Lower leg skin (tissue), 4 donors: ENCODE data around the gene HDAC9. TPM values are rescaled to one million over a fixed set of nuclear protein-coding genes. Genes with fewer than 3 reads are reported as not detected.

Experiments
- DNase-seq, 2 donors: peaks; one replicate each; pipeline ENCODE4 v3.0.0-alpha.2; 2019; ENCODE audit warnings: low spot score in 2 of 2
- H3K4me3 ChIP-seq: fragments of 200-600 bp; sonication (generic); 2 replicates; pipeline ENCODE4 v1.5.1; 2017; ENCODE audit warnings: mild to moderate bottlenecking, low read depth; ENCODE audit not compliant: poor library complexity, severe bottlenecking
- POLR2A ChIP-seq, 2 donors: fragments of 450-650 bp; IDR thresholded peaks; one replicate each; pipeline ENCODE4 v1.6.1; 2016 to 2017; ENCODE audit warnings: antibody characterized with exemption in 2 of 2, mild to moderate bottlenecking in 1 of 2, moderate library complexity in 1 of 2
- WGBS, 2 donors: methylation state at CpG; one replicate each; pipeline ENCODE4 v1.1.5; 2018; 5-methylcytosine and 5-hydroxymethylcytosine counted together
- intact Hi-C: fragments of 100-400 bp; cut with DNase I; formaldehyde crosslinking; loops from one replicate; pipeline ENCODE4 v1.15.0; 2023; ENCODE audit warnings: low total_unique reads
- total RNA-seq, 4 donors: library from RNA; depleted of rRNA; stranded (reverse); fragments of >200 nt; gene quantifications; one replicate each; pipeline ENCODE4 v1.1.0, GENCODE V29; 2016
- TF ChIP-seq, protein P1 (sequence below), 3 donors: fragments of 450-650 bp; IDR thresholded peaks; one replicate each; pipeline ENCODE4 v1.5.1; 2016; ENCODE audit warnings: antibody characterized with exemption in 3 of 3, mild to moderate bottlenecking in 3 of 3, moderate library complexity in 2 of 3

Gene HDAC9
- total RNA-seq, 4 donors from 2014 or later = 3.1 to 5.5 (median 4.7) TPM

DNA sequence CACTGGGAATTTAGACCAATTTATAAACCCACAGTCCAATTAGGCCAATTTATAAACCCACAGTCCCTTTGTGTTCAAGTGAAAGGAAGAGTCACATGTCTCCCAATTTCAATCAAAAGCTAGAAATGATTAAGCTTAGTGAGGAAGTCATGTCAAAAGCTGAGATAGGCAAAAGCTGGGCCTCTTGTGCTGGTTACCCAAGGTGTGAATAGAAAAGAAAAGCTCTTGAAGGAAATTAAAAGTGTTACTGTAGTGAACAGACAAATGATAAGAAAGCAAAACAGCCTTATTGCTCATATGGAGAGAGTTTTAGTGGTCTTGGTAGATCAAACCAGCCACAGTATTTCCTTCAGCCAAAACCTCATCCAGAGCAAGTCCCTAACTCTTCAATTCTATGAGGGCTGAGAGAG is 245.0 kb downstream of the HDAC9 start:
- no peak for TF ChIP-seq POLR2A (IDR thresholded peaks at IDR 0.05)
- TF ChIP-seq, protein P1, sequence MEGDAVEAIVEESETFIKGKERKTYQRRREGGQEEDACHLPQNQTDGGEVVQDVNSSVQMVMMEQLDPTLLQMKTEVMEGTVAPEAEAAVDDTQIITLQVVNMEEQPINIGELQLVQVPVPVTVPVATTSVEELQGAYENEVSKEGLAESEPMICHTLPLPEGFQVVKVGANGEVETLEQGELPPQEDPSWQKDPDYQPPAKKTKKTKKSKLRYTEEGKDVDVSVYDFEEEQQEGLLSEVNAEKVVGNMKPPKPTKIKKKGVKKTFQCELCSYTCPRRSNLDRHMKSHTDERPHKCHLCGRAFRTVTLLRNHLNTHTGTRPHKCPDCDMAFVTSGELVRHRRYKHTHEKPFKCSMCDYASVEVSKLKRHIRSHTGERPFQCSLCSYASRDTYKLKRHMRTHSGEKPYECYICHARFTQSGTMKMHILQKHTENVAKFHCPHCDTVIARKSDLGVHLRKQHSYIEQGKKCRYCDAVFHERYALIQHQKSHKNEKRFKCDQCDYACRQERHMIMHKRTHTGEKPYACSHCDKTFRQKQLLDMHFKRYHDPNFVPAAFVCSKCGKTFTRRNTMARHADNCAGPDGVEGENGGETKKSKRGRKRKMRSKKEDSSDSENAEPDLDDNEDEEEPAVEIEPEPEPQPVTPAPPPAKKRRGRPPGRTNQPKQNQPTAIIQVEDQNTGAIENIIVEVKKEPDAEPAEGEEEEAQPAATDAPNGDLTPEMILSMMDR (IDR thresholded peaks at IDR 0.05) = no peak
- no peak for DNase-seq
- H3K4me3 ChIP-seq = no peak overlapping the region
- intact Hi-C loops = no loop called here

DNA sequence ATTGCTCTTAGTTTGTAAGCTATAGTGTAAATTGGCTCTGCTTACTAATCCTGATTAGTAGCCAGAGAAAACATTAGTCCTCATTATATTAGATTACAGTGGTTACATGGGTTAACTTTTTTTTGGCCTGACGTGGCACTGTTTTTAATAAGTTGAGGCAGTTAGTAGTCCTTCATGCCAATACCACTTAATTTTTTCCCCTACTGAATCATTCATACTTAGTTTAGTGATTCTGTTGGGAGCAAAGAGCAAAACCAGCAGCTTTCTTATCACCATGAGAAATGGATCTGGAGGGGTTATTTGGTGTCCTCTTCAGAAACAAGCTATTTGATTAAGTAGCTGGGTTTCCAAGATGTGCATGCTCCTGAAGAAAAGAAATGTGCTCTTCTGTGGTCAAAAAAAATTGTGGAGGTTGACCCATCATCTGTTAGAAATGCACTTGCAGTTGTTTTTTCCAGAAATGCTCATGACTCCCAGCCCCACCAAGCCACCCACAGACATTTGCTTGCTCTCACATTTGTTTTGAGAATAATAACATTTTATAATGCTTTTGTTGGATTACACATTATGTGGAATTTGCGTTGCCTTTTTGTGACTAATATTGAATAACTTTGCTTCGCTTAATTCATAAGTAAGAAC is 258.5 kb downstream of the HDAC9 start:
- WGBS, 2 donors = 43 to 44% methylated on average over 3 of the region's 3 CpGs
- intact Hi-C loops = no loop called here
- TF ChIP-seq, protein P1 (IDR thresholded peaks at IDR 0.05) = no peak
- no peak for TF ChIP-seq POLR2A (IDR thresholded peaks at IDR 0.05)
- no peak for DNase-seq
- no peak overlapping the region for H3K4me3 ChIP-seq

- DNase-seq = no peak
- H3K4me3 ChIP-seq = no peak overlapping the region
- no peak for TF ChIP-seq POLR2A (IDR thresholded peaks at IDR 0.05)
- TF ChIP-seq, protein P1 (IDR thresholded peaks at IDR 0.05) = no peak
- intact Hi-C loops = no loop called here
- 27 to 31% methylated on average over 2 of the region's 2 CpGs for WGBS, 2 donors
Observed at GRCh38 chr7:18754766-18755165, 259.2 kb downstream of the HDAC9 start.

DNA sequence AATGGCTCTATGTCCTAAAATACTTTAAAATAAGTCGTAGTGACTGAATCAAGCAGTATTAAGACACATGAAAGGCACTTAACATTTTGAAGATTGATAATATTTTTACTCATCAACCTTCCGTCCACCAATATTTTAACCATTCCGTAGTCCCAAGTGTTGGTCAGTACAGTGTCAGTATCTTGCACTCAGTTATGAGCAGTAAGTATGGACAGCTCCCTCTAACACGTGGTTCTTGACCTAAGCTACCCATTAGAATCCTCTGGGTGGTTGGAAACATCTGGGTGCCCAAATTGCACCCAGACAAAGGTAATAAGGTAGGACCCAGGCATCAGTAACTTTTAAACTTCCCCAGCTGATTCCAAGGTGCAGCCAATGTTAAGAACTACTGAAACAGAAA is 260.2 kb downstream of the HDAC9 start:
- intact Hi-C loops = no loop called here
- TF ChIP-seq POLR2A (IDR thresholded peaks at IDR 0.05) = no peak
- TF ChIP-seq, protein P1 (IDR thresholded peaks at IDR 0.05) = no peak

GRCh38 chr7:18756378-18757050 is 261.0 kb downstream of the HDAC9 start:
- TF ChIP-seq, protein P1 (IDR thresholded peaks at IDR 0.05) = no peak
- intact Hi-C loops = no loop called here
- WGBS, 2 donors = 56 to 64% methylated on average over 6 of the region's 6 CpGs
- DNase-seq = no peak
- H3K4me3 ChIP-seq = no peak overlapping the region

More for the DNA sequence above, 260.2 kb downstream of the HDAC9 start:
- 81 to 84% methylated on average over 4 of the region's 4 CpGs for WGBS, 2 donors
- H3K4me3 ChIP-seq = no peak overlapping the region
- DNase-seq = no peak
